ENCODE data around the gene STXBP2. TPM values are rescaled to one million over a fixed set of nuclear protein-coding genes. Genes with fewer than 3 reads are reported as not detected.

The STXBP2 gene
- total RNA-seq, 1 experiment from 2014 or later: 94.4 TPM

DNA sequence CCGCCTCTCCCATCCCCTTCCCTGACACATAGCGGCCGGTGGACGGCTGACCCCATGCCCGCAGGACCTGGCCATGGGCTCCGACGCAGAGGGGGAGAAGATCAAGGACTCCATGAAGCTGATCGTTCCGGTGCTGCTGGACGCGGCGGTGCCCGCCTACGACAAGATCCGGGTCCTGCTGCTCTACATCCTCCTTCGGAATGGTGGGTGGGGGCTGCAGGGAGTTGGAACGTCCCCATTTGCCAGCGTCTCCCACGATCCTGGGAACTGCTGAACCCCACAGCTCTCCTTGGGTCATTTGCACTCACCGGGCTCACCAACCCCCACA, 7.6 kb downstream of the STXBP2 start:
- ChIA-PET POLR2A (interaction anchor here (1.1 kb wide), 1 partner anchor 24 kb away, joined by 3 read pairs; the partner anchor contains the start of gene RETN), CTCF (interaction anchor here (0.7 kb wide), 1 partner anchor 10 kb away, joined by 3 read pairs; no protein-coding TSS in a partner anchor)
- Mint-ChIP-seq H3K27ac (ENCODE audit: low read depth, unreplicated experiment) (no peak overlapping the region), H3K4me3 (ENCODE audit: unreplicated experiment) (no peak overlapping the region), H3K27me3 (ENCODE audit: insufficient read depth, unreplicated experiment) (no peaks in the 10 kb centered on the region), H3K9me3 (ENCODE audit: unreplicated experiment) (no peaks in the 10 kb centered on the region), H3K36me3 (ENCODE audit: insufficient read depth, unreplicated experiment) (peaks cover 20% of the 10 kb centered on the region), H3K4me1 (ENCODE audit: insufficient read depth, unreplicated experiment) (peaks cover 5% of the 10 kb centered on the region)
- no TSS peak for BruUV-seq (replicated peaks)
- TF ChIP-seq, protein P1, sequence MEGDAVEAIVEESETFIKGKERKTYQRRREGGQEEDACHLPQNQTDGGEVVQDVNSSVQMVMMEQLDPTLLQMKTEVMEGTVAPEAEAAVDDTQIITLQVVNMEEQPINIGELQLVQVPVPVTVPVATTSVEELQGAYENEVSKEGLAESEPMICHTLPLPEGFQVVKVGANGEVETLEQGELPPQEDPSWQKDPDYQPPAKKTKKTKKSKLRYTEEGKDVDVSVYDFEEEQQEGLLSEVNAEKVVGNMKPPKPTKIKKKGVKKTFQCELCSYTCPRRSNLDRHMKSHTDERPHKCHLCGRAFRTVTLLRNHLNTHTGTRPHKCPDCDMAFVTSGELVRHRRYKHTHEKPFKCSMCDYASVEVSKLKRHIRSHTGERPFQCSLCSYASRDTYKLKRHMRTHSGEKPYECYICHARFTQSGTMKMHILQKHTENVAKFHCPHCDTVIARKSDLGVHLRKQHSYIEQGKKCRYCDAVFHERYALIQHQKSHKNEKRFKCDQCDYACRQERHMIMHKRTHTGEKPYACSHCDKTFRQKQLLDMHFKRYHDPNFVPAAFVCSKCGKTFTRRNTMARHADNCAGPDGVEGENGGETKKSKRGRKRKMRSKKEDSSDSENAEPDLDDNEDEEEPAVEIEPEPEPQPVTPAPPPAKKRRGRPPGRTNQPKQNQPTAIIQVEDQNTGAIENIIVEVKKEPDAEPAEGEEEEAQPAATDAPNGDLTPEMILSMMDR (IDR thresholded peaks at IDR 0.05; ENCODE audit: unreplicated experiment): no peak
- intact Hi-C loops (cut with micrococcal nuclease): no loop called here
- no peak for DNase-seq (ENCODE audit: unreplicated experiment)

DNA sequence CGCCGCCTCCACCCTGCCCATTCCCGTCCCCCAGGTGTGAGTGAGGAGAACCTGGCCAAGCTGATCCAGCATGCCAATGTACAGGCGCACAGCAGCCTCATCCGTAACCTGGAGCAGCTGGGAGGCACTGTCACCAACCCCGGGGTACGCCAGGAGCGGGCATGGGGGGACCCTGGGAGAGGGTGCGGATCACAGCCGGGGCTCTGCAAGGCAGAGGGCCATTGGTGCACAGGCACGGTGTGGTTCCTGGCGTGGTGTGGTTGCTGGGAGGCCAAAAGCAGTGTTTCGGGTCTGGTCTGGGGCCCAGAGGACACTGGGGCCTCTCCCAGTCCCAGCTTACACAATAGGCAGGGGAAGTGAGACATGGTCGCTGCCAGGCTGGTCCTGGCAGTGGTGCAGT, 8.3 kb downstream of the STXBP2 start:
- Mint-ChIP-seq H3K36me3 (ENCODE audit: insufficient read depth, unreplicated experiment) (peaks cover 20% of the 10 kb centered on the region), H3K27me3 (ENCODE audit: insufficient read depth, unreplicated experiment) (no peaks in the 10 kb centered on the region), H3K27ac (ENCODE audit: low read depth, unreplicated experiment) (no peak overlapping the region), H3K4me3 (ENCODE audit: unreplicated experiment) (no peak overlapping the region), H3K4me1 (ENCODE audit: insufficient read depth, unreplicated experiment) (peaks cover under 1% of the 10 kb centered on the region), H3K9me3 (ENCODE audit: unreplicated experiment) (no peaks in the 10 kb centered on the region)
- POLR2A ChIA-PET: interaction anchor here (1.1 kb wide), 1 partner anchor 23 kb away, joined by 3 read pairs; the partner anchor contains the start of gene RETN
- CTCF ChIA-PET: interaction anchor here (0.7 kb wide), 1 partner anchor 10 kb away, joined by 3 read pairs; no protein-coding TSS in a partner anchor
- intact Hi-C loops (cut with micrococcal nuclease): no loop called here
- TF ChIP-seq, protein P1 (IDR thresholded peaks at IDR 0.05; ENCODE audit: unreplicated experiment): no peak
- BruUV-seq (replicated peaks): no TSS peak
- DNase-seq (ENCODE audit: unreplicated experiment): no peak

DNA sequence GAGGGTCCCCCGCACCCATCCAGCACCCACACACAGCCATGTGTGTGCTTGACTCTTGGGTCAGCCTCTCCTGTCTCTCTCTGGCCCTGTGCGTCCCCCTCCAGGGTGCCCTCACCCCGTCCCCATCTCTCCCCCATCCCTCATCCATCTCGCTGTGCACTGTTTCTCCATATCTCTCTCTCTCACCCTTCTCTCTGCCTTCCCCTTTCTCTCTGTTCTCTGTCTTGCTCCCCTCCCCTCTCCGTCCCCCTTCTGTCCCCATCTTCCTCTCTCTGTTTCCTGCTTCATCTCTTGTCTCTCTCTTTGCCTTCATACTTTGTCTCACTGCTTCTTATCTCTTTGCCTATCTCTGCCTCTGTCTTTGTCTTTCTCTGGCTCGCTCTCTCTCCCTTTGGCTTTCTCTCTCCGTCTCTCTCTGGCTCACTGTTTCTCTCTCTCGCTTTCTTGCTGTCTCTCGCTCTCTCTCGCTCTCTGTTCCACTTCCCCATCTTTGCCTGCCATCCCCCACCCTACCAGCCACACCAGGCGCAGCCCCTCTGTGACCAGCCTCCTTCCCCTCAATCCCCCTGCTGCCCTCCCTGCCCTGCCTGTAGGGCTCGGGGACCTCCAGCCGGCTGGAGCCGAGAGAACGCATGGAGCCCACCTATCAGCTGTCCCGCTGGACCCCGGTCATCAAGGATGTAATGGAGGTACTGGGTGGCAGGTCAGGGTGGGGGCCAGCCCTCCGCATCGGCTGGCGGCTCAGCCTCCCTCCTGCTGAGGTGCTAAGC, 8.9 kb downstream of the STXBP2 start:
- H3K27me3 Mint-ChIP-seq (ENCODE audit: insufficient read depth, unreplicated experiment): no peaks in the 10 kb centered on the region
- intact Hi-C loops (cut with micrococcal nuclease): no loop called here
- CTCF ChIA-PET: no interaction called here
- BruUV-seq (replicated peaks): no TSS peak
- POLR2A ChIA-PET: no interaction called here
- TF ChIP-seq, protein P1 (IDR thresholded peaks at IDR 0.05; ENCODE audit: unreplicated experiment): no peak
- H3K27ac Mint-ChIP-seq (ENCODE audit: low read depth, unreplicated experiment): peak overlapping the region; percentile 37
- no peak for DNase-seq (ENCODE audit: unreplicated experiment)
- H3K4me1 Mint-ChIP-seq (ENCODE audit: insufficient read depth, unreplicated experiment): no peaks in the 10 kb centered on the region
- no peak overlapping the region for H3K4me3 Mint-ChIP-seq (ENCODE audit: unreplicated experiment)
- H3K9me3 Mint-ChIP-seq (ENCODE audit: unreplicated experiment): no peaks in the 10 kb centered on the region
- H3K36me3 Mint-ChIP-seq (ENCODE audit: insufficient read depth, unreplicated experiment): peaks cover 20% of the 10 kb centered on the region

DNA sequence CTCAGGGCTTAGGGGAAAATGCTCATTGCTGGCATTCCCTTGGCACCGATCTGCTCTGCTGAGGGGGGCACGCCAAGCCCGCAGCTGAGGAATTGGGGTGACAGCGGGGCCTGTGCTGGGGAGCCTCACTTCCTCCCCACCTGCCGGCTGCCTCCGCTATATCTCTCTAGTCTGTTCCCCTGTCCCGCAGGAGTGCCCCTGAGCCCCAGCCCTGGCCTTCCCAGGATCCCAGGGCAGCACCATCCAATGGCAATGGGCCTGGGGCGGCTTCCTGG, 9.5 kb downstream of the STXBP2 start:
- no TSS peak for BruUV-seq (replicated peaks)
- Mint-ChIP-seq H3K9me3 (ENCODE audit: unreplicated experiment) (no peaks in the 10 kb centered on the region), H3K4me1 (ENCODE audit: insufficient read depth, unreplicated experiment) (no peaks in the 10 kb centered on the region), H3K27ac (ENCODE audit: low read depth, unreplicated experiment) (peak overlapping the region; percentile 37), H3K27me3 (ENCODE audit: insufficient read depth, unreplicated experiment) (no peaks in the 10 kb centered on the region), H3K36me3 (ENCODE audit: insufficient read depth, unreplicated experiment) (peaks cover 20% of the 10 kb centered on the region), H3K4me3 (ENCODE audit: unreplicated experiment) (no peak overlapping the region)
- ChIA-PET POLR2A (no interaction called here), CTCF (no interaction called here)
- DNase-seq (ENCODE audit: unreplicated experiment): no peak
- TF ChIP-seq, protein P1 (IDR thresholded peaks at IDR 0.05; ENCODE audit: unreplicated experiment): no peak
- intact Hi-C loops (cut with micrococcal nuclease): no loop called here

Measured in MCF 10A (cell line).